A549 (cell line): ENCODE measurements around the gene TBC1D22A. TPM values are rescaled to one million over a fixed set of nuclear protein-coding genes. Genes with fewer than 3 reads are reported as not detected.

Source experiments
- ATAC-seq, 2 experiments: fragments of 200-7000 bp in 1 of 2; fragments of >200 bp in 1 of 2; cut with Nextera tagmentation in 1 of 2; cut with Tn5 transposase in 1 of 2; 3 replicates each; pipeline versions ENCODE4 v1.8.0 to v1.9.1; 2018 to 2020; ENCODE audit warnings: mild to moderate bottlenecking in 1 of 2, moderate library complexity in 1 of 2
- CTCF ChIA-PET: fragments of 300-600 bp; sonication (Branson Sonifier 250); formaldehyde crosslinking; extraction: SDS; loops from one replicate; lab custom pipeline; 2021; ENCODE audit warnings: antibody characterized with exemption, inconsistent platforms; lab: Yijun Ruan, JAX
- POLR2A ChIA-PET: fragments of 350-600 bp; formaldehyde crosslinking; extraction: SDS; loops from one replicate; lab custom pipeline; 2021; ENCODE audit warnings: antibody characterized with exemption, inconsistent platforms; lab: Yijun Ruan, JAX
- DNase-seq, 2 experiments: peaks; one replicate each; pipeline versions ENCODE4 v3.0.0 to v3.0.0-alpha.2; 2011 to 2016; ENCODE audit warnings: low read depth in 1 of 2, low spot score in 1 of 2
- FAIRE-seq: peaks from 2 replicates; lab custom pipeline; 2011; peaks lifted over from hg19 to GRCh38; lab: Jason Lieb, UNC
- H3K27ac ChIP-seq, 2 experiments: fragments of >200 bp; sonication (Bioruptor Twin); formaldehyde crosslinking; 3 replicates each; pipeline ENCODE4 v1.5.1; 2016 to 2017
- H3K4me1 ChIP-seq: fragments of >200 bp; sonication (Bioruptor Twin); formaldehyde crosslinking; 3 replicates; pipeline ENCODE4 v1.6.1; 2016
- H3K4me2 ChIP-seq: fragments of >200 bp; sonication (Bioruptor Twin); formaldehyde crosslinking; 3 replicates; pipeline ENCODE4 v1.6.1; 2016
- H3K4me3 ChIP-seq: fragments of >200 bp; sonication (Bioruptor Twin); formaldehyde crosslinking; 3 replicates; pipeline ENCODE4 v1.5.1; 2016
- H3K9me3 ChIP-seq: fragments of >200 bp; sonication (Bioruptor Twin); formaldehyde crosslinking; 3 replicates; pipeline ENCODE4 v1.6.1; 2016
- BCL3 ChIP-seq: fragments of >200 bp; sonication (Bioruptor Twin); formaldehyde crosslinking; IDR thresholded peaks from 3 replicates; pipeline ENCODE4 v1.6.1; 2016
- CHD2 ChIP-seq: fragments of 150-350 bp; IDR thresholded peaks from 2 replicates; pipeline ENCODE4 v1.6.1; 2014; ENCODE audit warnings: low read length; ENCODE audit not compliant: partially characterized antibody
- CHD4 ChIP-seq: fragments of 200-600 bp; sonication (generic); IDR thresholded peaks from 2 replicates; pipeline ENCODE4 v1.6.1; 2016; ENCODE audit warnings: antibody characterized with exemption, mild to moderate bottlenecking, borderline replicate concordance
- EHF ChIP-seq: fragments of 250-450 bp; sonication (Bioruptor Pico); IDR thresholded peaks from 2 replicates; pipeline ENCODE4 v1.5.0; 2020; ENCODE audit warnings: mild to moderate bottlenecking
- EP300 ChIP-seq, 2 experiments: fragments of >200 bp; sonication (Bioruptor Twin); formaldehyde crosslinking; IDR thresholded peaks; 2 replicates in 1 of 2; 3 replicates in 1 of 2; pipeline ENCODE4 v1.6.1; 2016 to 2017
- FOSL2 ChIP-seq, 2 experiments: fragments of 450-650 bp in 1 of 2; fragments of >200 bp in 1 of 2; sonication (Bioruptor Twin) in 1 of 2; formaldehyde crosslinking; IDR thresholded peaks; 2 replicates each; pipeline versions ENCODE4 v1.5.0 to v1.6.1; 2016 to 2020; ENCODE audit warnings: mild to moderate bottlenecking in 1 of 2, moderate library complexity in 1 of 2
- FOXS1 ChIP-seq: fragments of 250-450 bp; sonication (Bioruptor Pico); IDR thresholded peaks from 2 replicates; pipeline ENCODE4 v1.5.0; 2020; ENCODE audit warnings: mild to moderate bottlenecking, moderate library complexity
- GATA3 ChIP-seq: IDR thresholded peaks from 2 replicates; pipeline ENCODE4 v1.6.1; 2012; ENCODE audit warnings: borderline replicate concordance
- HEYL ChIP-seq: fragments of 250-450 bp; sonication (Bioruptor Pico); IDR thresholded peaks from 2 replicates; pipeline ENCODE4 v1.8.0; 2021; ENCODE audit warnings: mild to moderate bottlenecking, moderate library complexity
- HOXA7 ChIP-seq: fragments of 250-450 bp; sonication (Bioruptor Pico); IDR thresholded peaks from 2 replicates; pipeline ENCODE4 v1.5.0; 2020; ENCODE audit warnings: mild to moderate bottlenecking, moderate library complexity
- JUNB ChIP-seq: fragments of >200 bp; sonication (Bioruptor Twin); formaldehyde crosslinking; IDR thresholded peaks from 2 replicates; pipeline ENCODE4 v1.6.1; 2016
- KDM5A ChIP-seq: fragments of 200-600 bp; sonication (generic); IDR thresholded peaks from 2 replicates; pipeline ENCODE4 v1.6.1; 2016; ENCODE audit warnings: antibody characterized with exemption, mild to moderate bottlenecking
- MAX ChIP-seq: IDR thresholded peaks from 2 replicates; pipeline ENCODE4 v1.6.1; 2012
- MAZ ChIP-seq: fragments of 150-350 bp; IDR thresholded peaks from 2 replicates; pipeline ENCODE4 v1.6.1; 2014; ENCODE audit warnings: antibody characterized with exemption, low read depth, low read length, borderline replicate concordance
- MYC ChIP-seq: IDR thresholded peaks from 2 replicates; pipeline ENCODE4 v1.6.1; 2012; ENCODE audit warnings: mild to moderate bottlenecking, inconsistent platforms, low read length, improper control_type of control experiment, borderline replicate concordance
- NR3C1 ChIP-seq: fragments of >200 bp; sonication (Bioruptor Twin); formaldehyde crosslinking; IDR thresholded peaks from 3 replicates; pipeline ENCODE4 v1.6.1; 2017
- PHF8 ChIP-seq: fragments of 200-600 bp; sonication (generic); IDR thresholded peaks from 2 replicates; pipeline ENCODE4 v1.6.1; 2016; ENCODE audit warnings: low read depth, mild to moderate bottlenecking, antibody characterized with exemption, moderate library complexity, borderline replicate concordance
- RAD21 ChIP-seq, 2 experiments: fragments of >200 bp in 1 of 2; sonication (Bioruptor Twin) in 1 of 2; formaldehyde crosslinking in 1 of 2; IDR thresholded peaks in 1 of 2; conservative IDR thresholded peaks in 1 of 2; 2 replicates in 1 of 2; 3 replicates in 1 of 2; pipeline ENCODE4 v1.6.1; 2012 to 2018; ENCODE audit warnings: inconsistent platforms in 1 of 2
- RCOR1 ChIP-seq: fragments of 150-350 bp; IDR thresholded peaks from 2 replicates; pipeline ENCODE4 v1.6.1; 2014; ENCODE audit warnings: antibody characterized with exemption, low read length, low read depth
- RFX5 ChIP-seq: fragments of 450-650 bp; IDR thresholded peaks from 2 replicates; pipeline ENCODE4 v1.7.1; 2014; ENCODE audit warnings: antibody characterized with exemption, mild to moderate bottlenecking, moderate library complexity
- SMC3 ChIP-seq: fragments of >200 bp; sonication (Bioruptor Twin); formaldehyde crosslinking; IDR thresholded peaks from 3 replicates; pipeline ENCODE4 v1.6.1; 2018; ENCODE audit warnings: inconsistent platforms
- ZSCAN20 ChIP-seq: fragments of 250-450 bp; sonication (Bioruptor Pico); IDR thresholded peaks from 2 replicates; pipeline ENCODE4 v1.8.0; 2022; ENCODE audit warnings: mild to moderate bottlenecking, moderate library complexity
- WGBS: methylation state at CpG from one replicate; pipeline ENCODE4 v1.1.6; 2017; ENCODE audit errors: missing lambda C conversion rate; 5-methylcytosine and 5-hydroxymethylcytosine counted together
- polyA plus RNA-seq, 4 experiments: library from polyadenylated mRNA; depleted of rRNA in 3 of 4; stranded (reverse); fragments of >200 nt; fragmentation: RNase III in 1 of 4; extraction: RNeasy Plus Mini Kit Qiagen cat#74134 plus additional on column Dnase treatment in 1 of 4; gene quantifications; 2 replicates in 3 of 4; 3 replicates in 1 of 4; pipeline ENCODE4 v1.2.3, GENCODE V29; 2011 to 2017
- TF ChIP-seq, protein P1 (sequence below): fragments of 200-600 bp; sonication (generic); IDR thresholded peaks from 2 replicates; pipeline ENCODE4 v1.6.1; 2016; ENCODE audit warnings: antibody characterized with exemption, mild to moderate bottlenecking, moderate library complexity

TBC1D22A gene
- polyA plus RNA-seq, 2 of the 4 experiments (the other 2 are of a cell fraction), result 8.9 to 10.8 TPM

DNA sequence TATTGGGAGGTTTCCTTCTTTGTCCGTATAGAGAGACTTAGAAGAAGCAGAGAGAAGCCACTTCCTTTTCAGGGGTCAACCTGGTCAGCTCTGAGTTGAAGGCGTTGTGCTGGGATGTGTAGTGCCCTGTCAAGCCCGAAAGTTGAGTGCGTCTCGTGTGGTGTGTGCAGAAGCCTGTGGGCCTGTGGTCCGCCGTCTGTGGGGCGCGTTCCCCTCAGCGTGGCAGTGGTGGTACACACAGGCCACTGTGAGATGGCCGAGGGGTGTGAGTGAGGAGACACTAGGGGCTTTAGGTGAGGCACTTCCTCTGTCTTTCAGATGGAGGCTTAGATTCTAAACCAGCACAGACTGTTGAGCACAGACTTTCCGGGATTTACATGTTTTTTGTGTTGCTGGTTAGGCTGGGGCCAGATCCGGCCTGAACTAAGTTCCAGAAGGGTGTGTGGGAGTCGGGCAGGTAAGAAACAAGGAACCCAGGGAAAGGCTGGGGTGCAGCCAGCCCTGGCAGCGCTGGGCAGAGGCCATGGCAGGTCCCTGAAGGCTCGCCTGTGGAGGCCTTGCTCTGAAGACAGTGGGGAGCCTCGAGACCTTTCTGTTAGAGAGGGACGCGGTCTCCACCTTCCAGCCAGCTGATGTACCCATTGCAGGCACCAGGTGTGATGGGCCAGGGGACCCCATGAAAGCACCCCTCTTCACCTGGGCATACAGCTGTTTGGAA lies 194.2 kb downstream of the TBC1D22A start:
- no peak for ATAC-seq
- no peak for DNase-seq
- no peak for TF ChIP-seq CHD4
- TF ChIP-seq EHF (CRISPR knock-in tag), result no peak
- no peak for TF ChIP-seq BCL3
- TF ChIP-seq GATA3, result no peak
- no peak for TF ChIP-seq KDM5A
- no peak for TF ChIP-seq RCOR1
- no peak for TF ChIP-seq HEYL (CRISPR knock-in tag)
- no peak for TF ChIP-seq HOXA7
- TF ChIP-seq ZSCAN20 (CRISPR knock-in tag), result no peak
- TF ChIP-seq SMC3, result no peak
- no peak for TF ChIP-seq RFX5
- TF ChIP-seq MYC, result no peak
- TF ChIP-seq, protein P1, sequence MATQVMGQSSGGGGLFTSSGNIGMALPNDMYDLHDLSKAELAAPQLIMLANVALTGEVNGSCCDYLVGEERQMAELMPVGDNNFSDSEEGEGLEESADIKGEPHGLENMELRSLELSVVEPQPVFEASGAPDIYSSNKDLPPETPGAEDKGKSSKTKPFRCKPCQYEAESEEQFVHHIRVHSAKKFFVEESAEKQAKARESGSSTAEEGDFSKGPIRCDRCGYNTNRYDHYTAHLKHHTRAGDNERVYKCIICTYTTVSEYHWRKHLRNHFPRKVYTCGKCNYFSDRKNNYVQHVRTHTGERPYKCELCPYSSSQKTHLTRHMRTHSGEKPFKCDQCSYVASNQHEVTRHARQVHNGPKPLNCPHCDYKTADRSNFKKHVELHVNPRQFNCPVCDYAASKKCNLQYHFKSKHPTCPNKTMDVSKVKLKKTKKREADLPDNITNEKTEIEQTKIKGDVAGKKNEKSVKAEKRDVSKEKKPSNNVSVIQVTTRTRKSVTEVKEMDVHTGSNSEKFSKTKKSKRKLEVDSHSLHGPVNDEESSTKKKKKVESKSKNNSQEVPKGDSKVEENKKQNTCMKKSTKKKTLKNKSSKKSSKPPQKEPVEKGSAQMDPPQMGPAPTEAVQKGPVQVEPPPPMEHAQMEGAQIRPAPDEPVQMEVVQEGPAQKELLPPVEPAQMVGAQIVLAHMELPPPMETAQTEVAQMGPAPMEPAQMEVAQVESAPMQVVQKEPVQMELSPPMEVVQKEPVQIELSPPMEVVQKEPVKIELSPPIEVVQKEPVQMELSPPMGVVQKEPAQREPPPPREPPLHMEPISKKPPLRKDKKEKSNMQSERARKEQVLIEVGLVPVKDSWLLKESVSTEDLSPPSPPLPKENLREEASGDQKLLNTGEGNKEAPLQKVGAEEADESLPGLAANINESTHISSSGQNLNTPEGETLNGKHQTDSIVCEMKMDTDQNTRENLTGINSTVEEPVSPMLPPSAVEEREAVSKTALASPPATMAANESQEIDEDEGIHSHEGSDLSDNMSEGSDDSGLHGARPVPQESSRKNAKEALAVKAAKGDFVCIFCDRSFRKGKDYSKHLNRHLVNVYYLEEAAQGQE, result no peak
- TF ChIP-seq MAZ, result no peak
- TF ChIP-seq FOSL2 (IDR thresholded peaks at IDR 0.05), result no peak
- no peak for TF ChIP-seq FOSL2 (CRISPR knock-in tag; IDR thresholded peaks at IDR 0.05)
- Histone ChIP-seq H3K4me3 (no peak overlapping the region), H3K4me1 (no peaks in the 10 kb centered on the region), H3K27ac (no peak overlapping the region), H3K9me3 (no peaks in the 10 kb centered on the region), H3K4me2 (no peak overlapping the region)
- ChIA-PET POLR2A (no interaction called here), CTCF (interaction anchor here (0.6 kb wide), 1 partner anchor 666 kb away, joined by 3 read pairs; no protein-coding TSS in a partner anchor)
- 91% methylated on average over 14 of the region's 19 CpGs for WGBS
- no peak for FAIRE-seq

DNA sequence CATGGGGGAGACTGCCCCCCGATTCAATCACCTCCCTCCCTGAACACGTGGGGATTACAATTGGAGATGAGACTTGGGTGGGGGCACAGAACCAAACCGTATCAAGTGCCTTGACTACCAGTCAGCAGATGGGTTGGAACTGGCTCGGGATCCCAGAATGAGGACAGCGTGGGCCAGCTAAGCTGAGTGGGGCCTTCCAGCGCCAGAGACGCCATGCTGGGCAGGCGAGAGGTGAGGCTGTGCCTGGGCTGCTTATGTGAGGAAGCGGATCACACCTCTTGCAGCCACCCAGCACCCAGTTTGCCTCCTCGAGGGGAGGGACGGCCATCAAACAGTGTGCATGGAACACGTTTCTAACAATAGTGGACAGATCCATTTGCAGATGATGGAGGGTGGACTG lies 195.1 kb downstream of the TBC1D22A start:
- Histone ChIP-seq H3K9me3 (no peaks in the 10 kb centered on the region), H3K4me3 (no peak overlapping the region), H3K4me2 (no peak overlapping the region), H3K27ac (no peak overlapping the region), H3K4me1 (no peaks in the 10 kb centered on the region)
- DNase-seq (no peak), FAIRE-seq (no peak), ATAC-seq (no peak)
- POLR2A ChIA-PET, result no interaction called here
- CTCF ChIA-PET, result no interaction called here
- 89% methylated on average over 9 of the region's 12 CpGs for WGBS
- TF ChIP-seq EP300 (IDR thresholded peaks at IDR 0.05) (no peak), PHF8 (no peak), RAD21 (conservative IDR thresholded peaks at IDR 0.05 in 1 of 2, IDR thresholded peaks at IDR 0.05 in 1 of 2) (no peak), MAX (no peak), FOXS1 (no peak), MAZ (no peak), NR3C1 (no peak), CHD2 (no peak), JUNB (no peak)
